H9 (cell line): ENCODE results near the gene MYH14. TPM values are rescaled to one million over a fixed set of nuclear protein-coding genes. Genes with fewer than 3 reads are reported as not detected.

Experiments
- DNase-seq: peaks from one replicate; pipeline ENCODE4 v3.0.0-alpha.2; 2017
- H2AFZ ChIP-seq: one replicate; pipeline ENCODE4 v1.6.1; 2013; ENCODE audit warnings: mild to moderate bottlenecking, low read length, control low read depth, moderate library complexity
- H2AK5ac ChIP-seq: 2 replicates; pipeline ENCODE4 v1.6.1; 2013; ENCODE audit warnings: low read length, control low read depth, mixed read lengths; ENCODE audit not compliant: insufficient read length
- H2BK120ac ChIP-seq: one replicate; pipeline ENCODE4 v1.6.1; 2013; ENCODE audit warnings: low read depth, mild to moderate bottlenecking, low read length, control low read depth, inconsistent platforms; ENCODE audit not compliant: poor library complexity, severe bottlenecking
- H2BK12ac ChIP-seq: 2 replicates; pipeline ENCODE4 v1.6.1; 2013; ENCODE audit warnings: low read length, control low read depth, mixed read lengths, low read depth; ENCODE audit not compliant: insufficient read length
- H2BK15ac ChIP-seq: 2 replicates; pipeline ENCODE4 v1.6.1; 2013; ENCODE audit warnings: low read depth, low read length, control low read depth
- H2BK20ac ChIP-seq: one replicate; pipeline ENCODE4 v1.6.1; 2013; ENCODE audit warnings: low read depth, mild to moderate bottlenecking, low read length, control low read depth, inconsistent platforms; ENCODE audit not compliant: poor library complexity, severe bottlenecking
- H2BK5ac ChIP-seq: 2 replicates; pipeline ENCODE4 v1.6.1; 2013; ENCODE audit warnings: low read length, control low read depth, mixed read lengths; ENCODE audit not compliant: insufficient read length
- H3K14ac ChIP-seq: 2 replicates; pipeline ENCODE4 v1.6.1; 2013; ENCODE audit warnings: low read length, control low read depth; ENCODE audit not compliant: insufficient read depth
- H3K18ac ChIP-seq: 2 replicates; pipeline ENCODE4 v1.6.1; 2013; ENCODE audit warnings: low read depth, mild to moderate bottlenecking, mixed read lengths, low read length, control low read depth; ENCODE audit not compliant: insufficient read length
- H3K23ac ChIP-seq: 2 replicates; pipeline ENCODE4 v1.6.1; 2013; ENCODE audit warnings: low read length, control low read depth, mixed read lengths, low read depth; ENCODE audit not compliant: insufficient read length
- H3K23me2 ChIP-seq: 2 replicates; pipeline ENCODE4 v1.6.1; 2013; ENCODE audit warnings: low read depth, mild to moderate bottlenecking, mixed read lengths, low read length, control low read depth; ENCODE audit not compliant: insufficient read length, poor library complexity, severe bottlenecking
- H3K27ac ChIP-seq: 2 replicates; pipeline ENCODE4 v1.5.1; 2013; ENCODE audit warnings: low read length, control low read depth, mixed read lengths, low read depth; ENCODE audit not compliant: insufficient read length
- H3K27me3 ChIP-seq: 2 replicates; pipeline ENCODE4 v1.6.1; 2013; ENCODE audit warnings: low read length, control low read depth, inconsistent platforms; ENCODE audit not compliant: insufficient read depth
- H3K4ac ChIP-seq: 2 replicates; pipeline ENCODE4 v1.6.1; 2013; ENCODE audit warnings: low read depth, mild to moderate bottlenecking, control low read depth, inconsistent platforms, low read length, moderate library complexity
- H3K4me1 ChIP-seq: 2 replicates; pipeline ENCODE4 v1.6.1; 2013; ENCODE audit warnings: low read length, control low read depth, inconsistent platforms; ENCODE audit not compliant: insufficient read depth
- H3K4me2 ChIP-seq: 2 replicates; pipeline ENCODE4 v1.6.1; 2013; ENCODE audit warnings: low read length, control low read depth, mixed read lengths; ENCODE audit not compliant: insufficient read length, insufficient read depth
- H3K56ac ChIP-seq: 2 replicates; pipeline ENCODE4 v1.6.1; 2013; ENCODE audit warnings: low read depth, mild to moderate bottlenecking, mixed read lengths, low read length, control low read depth; ENCODE audit not compliant: insufficient read length
- H3K79me1 ChIP-seq: 2 replicates; pipeline ENCODE4 v1.6.1; 2013; ENCODE audit warnings: low read depth, mild to moderate bottlenecking, moderate library complexity, low read length, control low read depth, inconsistent platforms; ENCODE audit not compliant: insufficient read depth, poor library complexity, severe bottlenecking
- H3K79me2 ChIP-seq: 2 replicates; pipeline ENCODE4 v1.6.1; 2013; ENCODE audit warnings: low read length, control low read depth, inconsistent platforms; ENCODE audit not compliant: insufficient read depth
- H3K9ac ChIP-seq: 2 replicates; pipeline ENCODE4 v1.6.1; 2013; ENCODE audit warnings: low read length, control low read depth, mixed read lengths; ENCODE audit not compliant: insufficient read length; ENCODE audit errors: extremely low read depth
- H3K9me3 ChIP-seq: one replicate; pipeline ENCODE4 v1.6.1; 2013; ENCODE audit warnings: low read depth, low read length, inconsistent platforms; ENCODE audit not compliant: control insufficient read depth
- H3T11ph ChIP-seq: one replicate; pipeline ENCODE4 v1.6.1; 2013; ENCODE audit warnings: mild to moderate bottlenecking, low read length, control low read depth, inconsistent platforms
- H4K20me1 ChIP-seq: one replicate; pipeline ENCODE4 v1.6.1; 2013; ENCODE audit not compliant: control insufficient read depth, insufficient read length, insufficient read depth
- H4K5ac ChIP-seq: 2 replicates; pipeline ENCODE4 v1.6.1; 2013; ENCODE audit warnings: low read depth, mild to moderate bottlenecking, mixed read lengths, low read length, control low read depth; ENCODE audit not compliant: insufficient read length
- H4K8ac ChIP-seq: replicated peaks from 2 replicates; pipeline ENCODE4 v1.6.1; 2013; ENCODE audit warnings: low read length, control low read depth, mixed read lengths, low read depth; ENCODE audit not compliant: insufficient read length
- H4K91ac ChIP-seq: 2 replicates; pipeline ENCODE4 v1.6.1; 2013; ENCODE audit warnings: low read depth, mild to moderate bottlenecking, moderate library complexity, mixed read lengths, low read length, control low read depth; ENCODE audit not compliant: insufficient read length
- H3K27ac Mint-ChIP-seq, 3 experiments: 2 replicates in 2 of 3; 3 replicates in 1 of 3; pipeline ENCODE4 v1.8.0; 2020 to 2021; ENCODE audit warnings: mixed read lengths in 3 of 3, mild to moderate bottlenecking in 1 of 3, moderate library complexity in 1 of 3
- H3K27me3 Mint-ChIP-seq: 2 replicates; pipeline ENCODE4 v1.8.0; 2021; ENCODE audit warnings: low read depth, mild to moderate bottlenecking, moderate library complexity, mixed read lengths
- H3K36me3 Mint-ChIP-seq, 3 experiments: 2 replicates in 2 of 3; 3 replicates in 1 of 3; pipeline ENCODE4 v1.8.0; 2020 to 2021; ENCODE audit warnings: low read depth in 3 of 3, mixed read lengths in 3 of 3; ENCODE audit not compliant: insufficient read depth in 1 of 3
- H3K4me1 Mint-ChIP-seq, 2 experiments: 2 replicates each; pipeline ENCODE4 v1.8.0; 2020; ENCODE audit warnings: mixed read lengths in 2 of 2
- H3K4me3 Mint-ChIP-seq, 2 experiments: 2 replicates in 1 of 2; 3 replicates in 1 of 2; pipeline ENCODE4 v1.8.0; 2020 to 2021; ENCODE audit warnings: mild to moderate bottlenecking in 2 of 2, mixed read lengths in 2 of 2, moderate library complexity in 1 of 2
- H3K9me3 Mint-ChIP-seq, 2 experiments: 2 replicates in 1 of 2; 3 replicates in 1 of 2; pipeline ENCODE4 v1.8.0; 2020; ENCODE audit warnings: mild to moderate bottlenecking in 2 of 2, mixed read lengths in 2 of 2, moderate library complexity in 1 of 2
- CTCF ChIP-seq: fragments of 200-600 bp; sonication (generic); conservative IDR thresholded peaks from 3 replicates; pipeline ENCODE4 v1.8.0; 2021; ENCODE audit warnings: antibody characterized with exemption, mild to moderate bottlenecking
- WGBS: extraction: QIAGEN DNeasy Blood & Tissue Kit; methylation state at CpG from one replicate; pipeline ENCODE4 v1.1.7; 2013; ENCODE audit warnings: missing lambda C conversion rate, low lambda C conversion rate, mixed read lengths; ENCODE audit not compliant: insufficient read length; ENCODE audit errors: extremely low coverage; 5-methylcytosine and 5-hydroxymethylcytosine counted together
- total RNA-seq: library from RNA; stranded (reverse); gene quantifications from 2 replicates; pipeline ENCODE4 v1.2.1, GENCODE V29; 2021

Gene MYH14
- total RNA-seq, 1 experiment from 2014 or later, result 27.7 TPM

GRCh38 chr19:50204081-50204428, 633 bp downstream of the MYH14 start:
- no peak for TF ChIP-seq CTCF
- H3K4me1 Mint-ChIP-seq, result peaks cover 3 to 22% of the 10 kb centered on the region in 2 experiments

More at GRCh38 chr19:50204081-50204428, 633 bp downstream of the MYH14 start:
- no peak overlapping the region for H4K91ac ChIP-seq
- no peak overlapping the region for H2BK15ac ChIP-seq
- H3K36me3 Mint-ChIP-seq, result no peaks in the 10 kb centered on the region
- peak overlapping the region; percentile 43 for H3K4me2 ChIP-seq
- peak overlapping the region; percentile 55 to 80 for H3K4me3 Mint-ChIP-seq
- H2BK12ac ChIP-seq, result no peak overlapping the region
- H4K8ac ChIP-seq, result no peak overlapping the region
- H2BK20ac ChIP-seq, result no peak overlapping the region
- no peaks in the 10 kb centered on the region for H3K79me1 ChIP-seq
- H3K27me3 Mint-ChIP-seq, result peaks cover 40% of the 10 kb centered on the region
- no peak overlapping the region for H3K4ac ChIP-seq
- H3K14ac ChIP-seq, result no peak overlapping the region
- H3K27ac ChIP-seq, result no peak overlapping the region
- no peak overlapping the region for H3K9ac ChIP-seq
- H3K9me3 ChIP-seq, result no peaks in the 10 kb centered on the region
- no peak overlapping the region for H3T11ph ChIP-seq
- no peak for DNase-seq
- no peaks in the 10 kb centered on the region for H3K9me3 Mint-ChIP-seq
- H3K27ac Mint-ChIP-seq, result no peak overlapping the region
- H2AFZ ChIP-seq, result no peak overlapping the region
- no peak overlapping the region for H2BK5ac ChIP-seq
- H3K18ac ChIP-seq, result no peak overlapping the region
- peaks cover 9% of the 10 kb centered on the region for H3K23me2 ChIP-seq
- H3K79me2 ChIP-seq, result no peaks in the 10 kb centered on the region
- no peak overlapping the region for H2BK120ac ChIP-seq
- H4K20me1 ChIP-seq, result no peaks in the 10 kb centered on the region
- H4K5ac ChIP-seq, result no peak overlapping the region
- no peaks in the 10 kb centered on the region for H3K4me1 ChIP-seq
- no peaks in the 10 kb centered on the region for H3K27me3 ChIP-seq
- H2AK5ac ChIP-seq, result no peak overlapping the region
- no peak overlapping the region for H3K23ac ChIP-seq
- no CpG with 5 or more reads among the region's 7 CpGs for WGBS
- no peak overlapping the region for H3K56ac ChIP-seq
